Stomach (tissue), 9 donors: Measurements from ENCODE around the gene UBE2S. TPM values are rescaled to one million over a fixed set of nuclear protein-coding genes. Genes with fewer than 3 reads are reported as not detected.

ENCODE experiments used
- DNase-seq, 2 donors: peaks; one replicate each; pipeline versions ENCODE4 v3.0.0 to v3.0.0-alpha.2; 2013 to 2019
- H3K27ac ChIP-seq, 5 donors: fragments of 200-600 bp in 4 of 5; sonication (generic) in 4 of 5; one replicate each; pipeline ENCODE4 v1.5.1; 2013 to 2019; ENCODE audit warnings: mild to moderate bottlenecking in 1 of 5, moderate library complexity in 1 of 5
- H3K27me3 ChIP-seq, 3 donors: fragments of 200-600 bp; sonication (generic); one replicate each; pipeline ENCODE4 v1.5.1; 2017 to 2019; ENCODE audit warnings: mixed run types in 1 of 3
- H3K36me3 ChIP-seq, 4 donors: fragments of 200-600 bp; sonication (generic); 1 replicate in 3 of 4; 2 replicates in 1 of 4; pipeline ENCODE4 v1.5.1; 2016 to 2019
- H3K4me1 ChIP-seq, 4 donors: fragments of 200-600 bp; sonication (generic); one replicate each; pipeline ENCODE4 v1.5.1; 2016 to 2019
- H3K4me3 ChIP-seq, 4 donors: fragments of 200-600 bp; sonication (generic) in 3 of 4; one replicate each; pipeline ENCODE4 v1.5.1; 2016 to 2019; ENCODE audit warnings: mild to moderate bottlenecking in 1 of 4
- H3K9me3 ChIP-seq, 4 donors: fragments of 200-600 bp; sonication (generic); one replicate each; pipeline ENCODE4 v1.5.1; 2016 to 2019
- EP300 ChIP-seq: sonication (generic); formaldehyde crosslinking; IDR thresholded peaks from one replicate; pipeline ENCODE4 v1.6.1; 2017; ENCODE audit warnings: antibody characterized with exemption
- POLR2A ChIP-seq, 4 donors: fragments of 450-650 bp; IDR thresholded peaks; one replicate each; pipeline ENCODE4 v1.6.1; 2016; ENCODE audit warnings: antibody characterized with exemption in 4 of 4, control low read depth in 2 of 4, mild to moderate bottlenecking in 1 of 4, moderate library complexity in 1 of 4
- POLR2AphosphoS5 ChIP-seq, 3 donors: sonication (generic); formaldehyde crosslinking; IDR thresholded peaks; one replicate each; pipeline ENCODE4 v1.6.1; 2016; ENCODE audit warnings: antibody characterized with exemption in 3 of 3
- WGBS, 5 donors: extraction: QIAGEN DNeasy Blood & Tissue Kit in 3 of 5; methylation state at CpG; one replicate each; pipeline versions ENCODE4 v1.1.5 to v1.1.7; 2013 to 2018; 5-methylcytosine and 5-hydroxymethylcytosine counted together
- intact Hi-C: fragments of 100-400 bp; cut with DNase I; formaldehyde crosslinking; loops from one replicate; pipeline ENCODE4 v1.15.1; 2023; ENCODE audit warnings: low total_unique reads
- polyA plus RNA-seq, 3 donors: library from polyadenylated mRNA; stranded (reverse); fragments of 200-250 nt; gene quantifications; one replicate each; pipeline ENCODE4 v1.2.3, GENCODE V29; 2013
- total RNA-seq, 5 donors: library from RNA; depleted of rRNA; stranded (reverse); fragments of >200 nt; gene quantifications; one replicate each; pipeline versions ENCODE4 v1.1.0 to v1.2.3, GENCODE V29; 2014 to 2016
- TF ChIP-seq, protein P1 (sequence below), 7 experiments: fragments of 450-650 bp in 4 of 7; fragments of 200-600 bp in 3 of 7; sonication (generic) in 3 of 7; IDR thresholded peaks; one replicate each; pipeline ENCODE4 v1.5.1; 2016 to 2019; ENCODE audit warnings: antibody characterized with exemption in 7 of 7, control low read depth in 2 of 7, mild to moderate bottlenecking in 1 of 7
- donor health status: healthy with polysubstance abuse.
- donor health status: Bipolar disorder and iron deficiency.
- donor health status: healthy.

The UBE2S gene
- total and polyA plus RNA-seq, 8 donors = 8.0 to 43.3 (median 13.1) TPM

- Histone ChIP-seq H3K36me3 (no peaks in the 10 kb centered on the region), H3K4me1 (no peaks in the 10 kb centered on the region), H3K4me3 (no peak overlapping the region), H3K9me3 (no peaks in the 10 kb centered on the region), H3K27ac (no peak overlapping the region), H3K27me3 (peaks cover 0 to 50% (median 2%) of the 10 kb centered on the region in 3 donors)
- intact Hi-C loops = no loop called here
- DNase-seq = no peak
- TF ChIP-seq POLR2AphosphoS5 (IDR thresholded peaks at IDR 0.05) (no peak), EP300 (no peak), POLR2A (IDR thresholded peaks at IDR 0.05) (no peak)
- TF ChIP-seq, protein P1, sequence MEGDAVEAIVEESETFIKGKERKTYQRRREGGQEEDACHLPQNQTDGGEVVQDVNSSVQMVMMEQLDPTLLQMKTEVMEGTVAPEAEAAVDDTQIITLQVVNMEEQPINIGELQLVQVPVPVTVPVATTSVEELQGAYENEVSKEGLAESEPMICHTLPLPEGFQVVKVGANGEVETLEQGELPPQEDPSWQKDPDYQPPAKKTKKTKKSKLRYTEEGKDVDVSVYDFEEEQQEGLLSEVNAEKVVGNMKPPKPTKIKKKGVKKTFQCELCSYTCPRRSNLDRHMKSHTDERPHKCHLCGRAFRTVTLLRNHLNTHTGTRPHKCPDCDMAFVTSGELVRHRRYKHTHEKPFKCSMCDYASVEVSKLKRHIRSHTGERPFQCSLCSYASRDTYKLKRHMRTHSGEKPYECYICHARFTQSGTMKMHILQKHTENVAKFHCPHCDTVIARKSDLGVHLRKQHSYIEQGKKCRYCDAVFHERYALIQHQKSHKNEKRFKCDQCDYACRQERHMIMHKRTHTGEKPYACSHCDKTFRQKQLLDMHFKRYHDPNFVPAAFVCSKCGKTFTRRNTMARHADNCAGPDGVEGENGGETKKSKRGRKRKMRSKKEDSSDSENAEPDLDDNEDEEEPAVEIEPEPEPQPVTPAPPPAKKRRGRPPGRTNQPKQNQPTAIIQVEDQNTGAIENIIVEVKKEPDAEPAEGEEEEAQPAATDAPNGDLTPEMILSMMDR (IDR thresholded peaks at IDR 0.05) = no peak
- WGBS, 5 donors = 62 to 71% (median 64%) methylated on average over 31 to 38 of the region's 38 CpGs
Measured at GRCh38 chr19:55362174-55362989, 45.2 kb downstream of the UBE2S start.

DNA sequence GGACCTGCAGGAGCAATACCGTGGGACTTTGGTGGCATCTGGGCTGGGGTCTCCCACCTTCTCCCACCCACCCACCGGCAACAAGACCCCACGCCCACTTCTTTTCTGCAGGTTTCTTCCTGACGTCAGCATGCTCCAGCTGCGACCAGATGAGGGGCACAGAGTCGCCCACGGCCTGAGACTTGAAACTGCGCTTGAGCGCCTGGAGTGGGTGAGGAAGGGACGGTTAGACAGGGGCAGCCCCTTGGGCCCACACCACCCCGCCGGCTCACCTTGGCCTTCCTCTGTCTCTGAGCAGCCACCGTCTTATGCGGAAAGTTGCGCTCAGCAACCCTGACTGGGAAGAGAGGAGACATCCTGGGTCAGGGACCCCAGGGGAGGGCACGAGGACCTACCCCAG, 46.7 kb downstream of the UBE2S start:
- H3K9me3 ChIP-seq = no peaks in the 10 kb centered on the region
- no peak for DNase-seq
- intact Hi-C loops = no loop called here
- H3K4me1 ChIP-seq = no peaks in the 10 kb centered on the region
- H3K27ac ChIP-seq = no peak overlapping the region
- peaks cover 0 to 52% (median 7%) of the 10 kb centered on the region in 3 donors for H3K27me3 ChIP-seq
- TF ChIP-seq POLR2A (IDR thresholded peaks at IDR 0.05) (no peak), EP300 (no peak), POLR2AphosphoS5 (IDR thresholded peaks at IDR 0.05) (no peak)
- TF ChIP-seq, protein P1 (IDR thresholded peaks at IDR 0.05) = no peak
- WGBS, 5 donors = 88 to 93% (median 90%) methylated on average over 14 to 16 of the region's 16 CpGs
- H3K4me3 ChIP-seq = no peak overlapping the region
- H3K36me3 ChIP-seq = no peaks in the 10 kb centered on the region

DNA sequence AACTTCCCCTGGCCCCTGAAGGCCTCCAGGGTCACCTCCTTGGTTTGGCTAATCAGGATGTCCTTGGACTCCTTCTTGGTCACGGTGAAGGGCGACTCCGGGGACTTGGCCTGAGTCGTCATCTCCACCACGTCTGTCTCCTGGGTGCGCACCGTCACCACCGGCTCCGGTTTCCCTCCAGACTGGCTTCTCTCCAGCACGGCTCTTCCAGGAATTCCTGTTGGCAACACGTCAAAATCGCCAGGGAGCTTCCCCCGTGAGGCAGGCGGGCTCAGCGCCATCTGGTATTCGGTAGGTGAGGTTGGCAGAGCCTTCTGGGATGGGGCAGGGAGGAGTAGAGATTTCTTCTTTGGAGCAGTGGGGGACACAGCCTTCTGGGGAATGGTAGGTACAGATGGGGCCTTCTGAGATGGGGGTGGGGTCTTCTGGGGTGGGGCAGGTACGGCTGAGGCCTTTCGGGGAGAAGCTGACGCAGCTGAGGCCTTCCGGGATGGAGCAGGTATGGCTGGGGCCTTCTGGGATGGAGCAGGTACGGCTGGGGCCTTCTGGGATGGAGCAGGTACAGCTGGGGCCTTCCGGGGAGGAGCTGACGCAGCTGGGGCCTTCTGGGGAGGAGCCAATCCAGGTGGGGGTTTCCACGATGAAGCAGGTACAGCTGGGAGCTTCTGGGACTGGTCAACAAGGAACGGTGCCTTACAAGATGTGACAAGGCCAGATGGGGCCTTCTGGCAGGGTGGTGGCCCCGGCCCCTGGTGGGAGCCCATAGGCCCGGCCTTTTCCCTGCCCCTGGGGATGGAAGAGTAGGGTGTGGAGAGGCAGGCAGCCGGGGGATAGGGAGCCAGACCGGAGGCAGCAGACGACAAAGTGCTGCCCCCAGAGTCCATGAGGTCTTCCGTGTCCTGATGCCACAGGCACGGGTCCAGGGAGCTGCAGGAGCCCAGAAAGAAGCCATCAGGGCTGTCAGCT, 48.4 kb downstream of the UBE2S start:
- H3K4me1 ChIP-seq = peaks cover 7 to 9% (median 8%) of the 10 kb centered on the region in 4 donors
- H3K9me3 ChIP-seq = no peaks in the 10 kb centered on the region
- DNase-seq = no peak
- intact Hi-C loops = no loop called here
- TF ChIP-seq POLR2AphosphoS5 (IDR thresholded peaks at IDR 0.05) (no peak), EP300 (no peak), POLR2A (IDR thresholded peaks at IDR 0.05) (no peak)
- TF ChIP-seq, protein P1 (IDR thresholded peaks at IDR 0.05) = no peak
- H3K4me3 ChIP-seq = no peak overlapping the region
- peaks cover 5 to 56% (median 14%) of the 10 kb centered on the region in 3 donors for H3K27me3 ChIP-seq
- 70 to 77% (median 72%) methylated on average over 29 to 32 of the region's 32 CpGs for WGBS, 5 donors
- no peaks in the 10 kb centered on the region for H3K36me3 ChIP-seq
- no peak overlapping the region for H3K27ac ChIP-seq

DNA sequence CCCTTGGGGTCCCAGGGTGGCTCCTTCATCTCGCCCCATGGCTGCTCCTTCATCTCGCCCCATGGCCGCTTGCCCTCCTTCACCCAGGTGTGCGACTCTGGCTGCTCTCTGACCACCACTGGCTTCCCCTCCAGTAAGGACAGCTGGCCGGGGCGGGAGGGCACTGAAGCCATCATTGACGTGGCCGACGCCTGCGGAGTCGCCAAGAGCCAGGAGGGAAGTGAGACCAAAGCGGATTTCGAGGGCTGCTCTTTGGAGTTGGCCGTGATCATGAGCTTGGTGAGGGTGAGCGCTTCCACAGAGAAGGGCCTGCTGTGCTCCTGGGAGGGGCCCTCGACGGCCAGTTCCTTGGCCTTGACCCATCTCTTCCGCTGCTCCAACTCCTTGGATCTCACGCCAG, 49.1 kb downstream of the UBE2S start:
- Histone ChIP-seq H3K9me3 (no peaks in the 10 kb centered on the region), H3K27ac (no peak overlapping the region), H3K4me1 (peaks cover 14 to 16% (median 15%) of the 10 kb centered on the region in 4 donors), H3K36me3 (no peaks in the 10 kb centered on the region), H3K27me3 (peaks cover 12 to 63% (median 22%) of the 10 kb centered on the region in 3 donors), H3K4me3 (no peak overlapping the region)
- TF ChIP-seq EP300 = no peak
- TF ChIP-seq POLR2AphosphoS5 (IDR thresholded peaks at IDR 0.05) = no peak
- TF ChIP-seq, protein P1 (IDR thresholded peaks at IDR 0.05) = no peak
- no peak for TF ChIP-seq POLR2A (IDR thresholded peaks at IDR 0.05)
- DNase-seq = no peak
- intact Hi-C loops = no loop called here
- WGBS, 5 donors = 87 to 91% (median 90%) methylated on average over 13 to 19 of the region's 19 CpGs
